ENCODE data around the gene GSTM5.

GSTM5 gene

GRCh38 chr1:109757936-109758786 lies 46.1 kb downstream of the GSTM5 start:
- TF ChIP-seq ZNF70 (CRISPR knock-in tag; IDR thresholded peaks at IDR 0.05) (no peak), TSHZ2 (CRISPR knock-in tag; IDR thresholded peaks at IDR 0.05) (no peak), ISL1 (CRISPR knock-in tag; IDR thresholded peaks at IDR 0.05) (no peak), GLIS3 (CRISPR knock-in tag; IDR thresholded peaks at IDR 0.05) (no peak), ZFP30 (CRISPR knock-in tag; IDR thresholded peaks at IDR 0.05) (no peak), PPARA (CRISPR knock-in tag; IDR thresholded peaks at IDR 0.05; ENCODE audit: borderline replicate concordance) (no peak), OSR1 (CRISPR knock-in tag; IDR thresholded peaks at IDR 0.05) (no peak), ZNF8 (CRISPR knock-in tag; IDR thresholded peaks at IDR 0.05) (no peak), TCF4 (CRISPR knock-in tag; IDR thresholded peaks at IDR 0.05; ENCODE audit: borderline replicate concordance) (no peak), BACH2 (CRISPR knock-in tag; IDR thresholded peaks at IDR 0.05; ENCODE audit: borderline replicate concordance) (no peak), ZFP3 (CRISPR knock-in tag; IDR thresholded peaks at IDR 0.05) (no peak), PATZ1 (CRISPR knock-in tag; IDR thresholded peaks at IDR 0.05; ENCODE audit: borderline replicate concordance) (no peak), POU6F1 (CRISPR knock-in tag; IDR thresholded peaks at IDR 0.05; ENCODE audit: borderline replicate concordance, low read depth) (no peak), CREB5 (CRISPR knock-in tag; IDR thresholded peaks at IDR 0.05; ENCODE audit: low read depth) (no peak), ESRRG (CRISPR knock-in tag; IDR thresholded peaks at IDR 0.05) (no peak), ZNF565 (CRISPR knock-in tag; conservative IDR thresholded peaks at IDR 0.05; ENCODE audit: low read depth) (no peak)
- no peak for ATAC-seq

- no peak for TF ChIP-seq ZFP30 (CRISPR knock-in tag; IDR thresholded peaks at IDR 0.05)
- no peak for TF ChIP-seq BACH2 (CRISPR knock-in tag; IDR thresholded peaks at IDR 0.05; ENCODE audit: borderline replicate concordance)
- no peak for TF ChIP-seq ZNF8 (CRISPR knock-in tag; IDR thresholded peaks at IDR 0.05)
- no peak for TF ChIP-seq PPARA (CRISPR knock-in tag; IDR thresholded peaks at IDR 0.05; ENCODE audit: borderline replicate concordance)
- no peak for TF ChIP-seq CREB5 (CRISPR knock-in tag; IDR thresholded peaks at IDR 0.05; ENCODE audit: low read depth)
- TF ChIP-seq TSHZ2 (CRISPR knock-in tag; IDR thresholded peaks at IDR 0.05): no peak
- TF ChIP-seq OSR1 (CRISPR knock-in tag; IDR thresholded peaks at IDR 0.05): no peak
- no peak for TF ChIP-seq TCF4 (CRISPR knock-in tag; IDR thresholded peaks at IDR 0.05; ENCODE audit: borderline replicate concordance)
- TF ChIP-seq ZNF565 (CRISPR knock-in tag; conservative IDR thresholded peaks at IDR 0.05; ENCODE audit: low read depth): no peak
- TF ChIP-seq ZC3H10 (CRISPR knock-in tag; IDR thresholded peaks at IDR 0.05): no peak
- TF ChIP-seq PATZ1 (CRISPR knock-in tag; IDR thresholded peaks at IDR 0.05; ENCODE audit: borderline replicate concordance): no peak
- no peak for TF ChIP-seq ZFP3 (CRISPR knock-in tag; IDR thresholded peaks at IDR 0.05)
- TF ChIP-seq CSDC2 (CRISPR knock-in tag; IDR thresholded peaks at IDR 0.05): no peak
- TF ChIP-seq ESRRG (CRISPR knock-in tag; IDR thresholded peaks at IDR 0.05): no peak
- no peak for TF ChIP-seq ISL1 (CRISPR knock-in tag; IDR thresholded peaks at IDR 0.05)
- no peak for ATAC-seq
Observed at GRCh38 chr1:109759513-109760334, 47.7 kb downstream of the GSTM5 start.
